Ovary (tissue), 9 donors: Measurements from ENCODE around the gene STAG3. TPM values are rescaled to one million over a fixed set of nuclear protein-coding genes. Genes with fewer than 3 reads are reported as not detected.

Source experiments
- DNase-seq, 5 donors: peaks; one replicate each; pipeline ENCODE4 v3.0.0-alpha.2; 2019 to 2020
- H3K27ac ChIP-seq, 2 donors: fragments of 200-600 bp; one replicate each; pipeline versions ENCODE4 v1.5.1 to v1.8.0; 2019 to 2022
- H3K27me3 ChIP-seq: fragments of 200-600 bp; one replicate; pipeline ENCODE4 v1.8.0; 2022
- H3K36me3 ChIP-seq: fragments of 200-600 bp; sonication (generic); one replicate; pipeline ENCODE4 v1.5.1; 2019
- H3K4me1 ChIP-seq: one replicate; pipeline ENCODE4 v1.8.1; 2013; ENCODE audit warnings: mild to moderate bottlenecking, moderate library complexity; ENCODE audit not compliant: insufficient read depth
- H3K4me3 ChIP-seq: fragments of 200-600 bp; sonication (generic); one replicate; pipeline ENCODE4 v1.5.1; 2017
- H3K9me3 ChIP-seq, 2 donors: fragments of 200-600 bp in 1 of 2; sonication (generic) in 1 of 2; one replicate each; pipeline versions ENCODE4 v1.5.1 to v1.8.1; 2013 to 2019; ENCODE audit warnings: mild to moderate bottlenecking in 1 of 2, moderate library complexity in 1 of 2
- CTCF ChIP-seq, 3 donors: fragments of 450-650 bp in 2 of 3; fragments of 200-600 bp in 1 of 3; IDR thresholded peaks; one replicate each; pipeline versions ENCODE4 v1.5.1 to v1.8.0; 2016 to 2022; ENCODE audit warnings: antibody characterized with exemption in 3 of 3, mild to moderate bottlenecking in 1 of 3
- EP300 ChIP-seq: sonication (generic); formaldehyde crosslinking; IDR thresholded peaks from one replicate; pipeline ENCODE4 v1.6.1; 2017; ENCODE audit warnings: antibody characterized with exemption
- POLR2A ChIP-seq: fragments of 450-650 bp; IDR thresholded peaks from one replicate; pipeline ENCODE4 v1.6.1; 2017; ENCODE audit warnings: antibody characterized with exemption, mild to moderate bottlenecking, moderate library complexity
- WGBS, 3 donors: extraction: QIAGEN DNeasy Blood & Tissue Kit in 1 of 3; methylation state at CpG; one replicate each; pipeline versions ENCODE4 v1.1.5 to v1.1.7; 2013 to 2017; 5-methylcytosine and 5-hydroxymethylcytosine counted together
- intact Hi-C, 4 donors: fragments of 100-400 bp; cut with DNase I; formaldehyde crosslinking; loops; one replicate each; pipeline versions ENCODE4 v1.11.0 to v1.15.1; 2022 to 2023
- polyA plus RNA-seq, 2 donors: library from polyadenylated mRNA; stranded (reverse); fragments of 200-250 nt in 1 of 2; fragments of 350-450 nt in 1 of 2; fragmentation: Illumina TruSeq in 1 of 2; extraction: RNeasy Lipid Tissue Mini Kit (QIAGEN cat#74804) in 1 of 2; gene quantifications; one replicate each; pipeline ENCODE4 v1.2.3, GENCODE V29; 2013 to 2014
- total RNA-seq, 7 donors: library from RNA; depleted of rRNA in 2 of 7; stranded (reverse); fragments of >200 nt in 2 of 7; fragmentation: NEBNext Ultra II Directional in 3 of 7; extraction: Animal tissue kit (Norgen Biotek cat#: 25700) in 3 of 7; gene quantifications; one replicate each; pipeline versions ENCODE4 v1.1.0 to v1.2.4, GENCODE V29; 2016 to 2023
- donor health status: DM: no; HTN: no; CAD: no; lungs with moderate emphysema.
- donor health status: DM: no; HTN: no; CAD: no.
- donor health status: Bipolar disorder and iron deficiency.
- donor health status: DM: yes; HTN: yes; CAD: no.
- donor health status: DM: no; HTN: no; CAD: no.
- donor health status: DM: yes; HTN: yes; CAD: no.

STAG3 gene
- total and polyA plus RNA-seq, 9 donors: 0.66 to 3.2 (median 1.9) TPM

GRCh38 chr7:100167912-100168323 is 9.8 kb upstream of the STAG3 start:
- DNase-seq: peak in 4 of 5 donors; percentile 36 to 53 (median 47)
- WGBS, 3 donors: 2 to 4% (median 3%) methylated on average over 11 of the region's 11 CpGs
- no peaks in the 10 kb centered on the region for H3K9me3 ChIP-seq
- no peaks in the 10 kb centered on the region for H3K27me3 ChIP-seq
- H3K4me1 ChIP-seq: peaks cover 6% of the 10 kb centered on the region
- H3K27ac ChIP-seq: peak overlapping the region in 1 of 2 donors; percentile 59
- no peaks in the 10 kb centered on the region for H3K36me3 ChIP-seq
- no peak for TF ChIP-seq CTCF (IDR thresholded peaks at IDR 0.05)
- TF ChIP-seq POLR2A: no peak
- TF ChIP-seq EP300: no peak
- H3K4me3 ChIP-seq: peak overlapping the region; percentile 43
- intact Hi-C loops: no loop called here

GRCh38 chr7:100169147-100169850 is 8.4 kb upstream of the STAG3 start:
- H3K27ac ChIP-seq: no peak overlapping the region

GRCh38 chr7:100170101-100170897 is 7.4 kb upstream of the STAG3 start:
- H3K36me3 ChIP-seq: no peaks in the 10 kb centered on the region
- H3K27me3 ChIP-seq: no peaks in the 10 kb centered on the region
- H3K9me3 ChIP-seq: no peaks in the 10 kb centered on the region
- no peak overlapping the region for H3K27ac ChIP-seq
- intact Hi-C loops: no loop called here
- no peak overlapping the region for H3K4me3 ChIP-seq
- no peak for TF ChIP-seq POLR2A
- no peak for TF ChIP-seq CTCF (IDR thresholded peaks at IDR 0.05)
- no peak for TF ChIP-seq EP300
- DNase-seq: peak in 1 of 5 donors; percentile 29
- peaks cover 6% of the 10 kb centered on the region for H3K4me1 ChIP-seq
- 82 to 89% (median 87%) methylated on average over 11 of the region's 11 CpGs for WGBS, 3 donors

More at GRCh38 chr7:100169147-100169850, 8.4 kb upstream of the STAG3 start:
- H3K27me3 ChIP-seq: no peaks in the 10 kb centered on the region
- no peak overlapping the region for H3K4me3 ChIP-seq
- WGBS, 3 donors: 85 to 90% (median 88%) methylated on average over 11 of the region's 11 CpGs
- intact Hi-C loops: no loop called here
- no peaks in the 10 kb centered on the region for H3K36me3 ChIP-seq
- H3K9me3 ChIP-seq: no peaks in the 10 kb centered on the region
- peak in 1 of 5 donors; percentile 38 for DNase-seq
- no peak for TF ChIP-seq POLR2A
- no peak for TF ChIP-seq EP300
- no peak for TF ChIP-seq CTCF (IDR thresholded peaks at IDR 0.05)
- H3K4me1 ChIP-seq: peaks cover 6% of the 10 kb centered on the region

GRCh38 chr7:100171087-100171681 is 6.5 kb upstream of the STAG3 start:
- Histone ChIP-seq H3K9me3 (no peaks in the 10 kb centered on the region), H3K27ac (no peak overlapping the region), H3K36me3 (no peaks in the 10 kb centered on the region), H3K4me1 (peaks cover 6% of the 10 kb centered on the region), H3K4me3 (peak overlapping the region; percentile 41), H3K27me3 (no peaks in the 10 kb centered on the region)
- intact Hi-C loops: no loop called here
- no peak for TF ChIP-seq EP300
- no peak for TF ChIP-seq CTCF (IDR thresholded peaks at IDR 0.05)
- no peak for TF ChIP-seq POLR2A
- DNase-seq: peak in 1 of 5 donors; percentile 62
- 7 to 17% (median 9%) methylated on average over 29 to 61 of the region's 61 CpGs for WGBS, 3 donors
